A673 (cell line): ENCODE results near the gene RBM20.

ENCODE experiments used
- CTCF ChIP-seq: fragments of 300-800, 200-600 bp; sonication (generic); conservative IDR thresholded peaks from 2 replicates; pipeline ENCODE4 v1.5.1; 2017; ENCODE audit warnings: low read depth, mild to moderate bottlenecking, antibody characterized with exemption, low read length, moderate library complexity, mixed read lengths
- EZH2 ChIP-seq: fragments of 200-600 bp; sonication (generic); IDR thresholded peaks from 2 replicates; pipeline ENCODE4 v1.6.1; 2017; ENCODE audit warnings: borderline replicate concordance, low read depth, mild to moderate bottlenecking, mixed read lengths, antibody characterized with exemption, low read length; ENCODE audit not compliant: poor library complexity, severe bottlenecking

GRCh38 chr10:110862961-110863360 lies 218.8 kb downstream of the RBM20 start:
- TF ChIP-seq CTCF, result no peak
- no peak for TF ChIP-seq EZH2
